ENCODE measurements around the gene MBD3L4.

DNA sequence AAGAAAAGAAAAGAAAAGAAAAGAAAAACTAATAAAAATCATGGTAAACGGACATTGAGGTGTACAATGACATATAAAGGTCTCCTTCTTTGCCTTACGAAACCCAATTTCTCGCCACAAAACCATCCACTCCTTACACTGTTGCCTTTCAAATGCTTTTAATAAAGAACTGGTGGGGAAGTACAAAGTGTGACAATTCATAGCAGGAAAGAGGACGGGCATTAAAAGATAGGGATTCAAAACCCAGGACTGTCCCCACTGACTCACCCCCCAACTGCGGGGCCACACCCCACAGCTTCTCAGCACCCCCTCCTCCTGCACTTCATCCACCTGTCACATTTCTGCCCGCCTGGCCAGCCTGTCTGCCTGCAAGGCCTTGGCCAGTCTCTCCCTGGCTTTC is 21.2 kb downstream of the MBD3L4 start:
- TF ChIP-seq, protein P1, sequence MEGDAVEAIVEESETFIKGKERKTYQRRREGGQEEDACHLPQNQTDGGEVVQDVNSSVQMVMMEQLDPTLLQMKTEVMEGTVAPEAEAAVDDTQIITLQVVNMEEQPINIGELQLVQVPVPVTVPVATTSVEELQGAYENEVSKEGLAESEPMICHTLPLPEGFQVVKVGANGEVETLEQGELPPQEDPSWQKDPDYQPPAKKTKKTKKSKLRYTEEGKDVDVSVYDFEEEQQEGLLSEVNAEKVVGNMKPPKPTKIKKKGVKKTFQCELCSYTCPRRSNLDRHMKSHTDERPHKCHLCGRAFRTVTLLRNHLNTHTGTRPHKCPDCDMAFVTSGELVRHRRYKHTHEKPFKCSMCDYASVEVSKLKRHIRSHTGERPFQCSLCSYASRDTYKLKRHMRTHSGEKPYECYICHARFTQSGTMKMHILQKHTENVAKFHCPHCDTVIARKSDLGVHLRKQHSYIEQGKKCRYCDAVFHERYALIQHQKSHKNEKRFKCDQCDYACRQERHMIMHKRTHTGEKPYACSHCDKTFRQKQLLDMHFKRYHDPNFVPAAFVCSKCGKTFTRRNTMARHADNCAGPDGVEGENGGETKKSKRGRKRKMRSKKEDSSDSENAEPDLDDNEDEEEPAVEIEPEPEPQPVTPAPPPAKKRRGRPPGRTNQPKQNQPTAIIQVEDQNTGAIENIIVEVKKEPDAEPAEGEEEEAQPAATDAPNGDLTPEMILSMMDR (conservative IDR thresholded peaks at IDR 0.05 in 1 of 2, IDR thresholded peaks at IDR 0.05 in 1 of 2; ENCODE audit: extremely low read depth in 1 of 2, insufficient read depth in 1 of 2, low read depth in 1 of 2, low read length in 2 of 2) = no peak
- no peak for TF ChIP-seq EZH2 (IDR thresholded peaks at IDR 0.05; ENCODE audit: borderline replicate concordance, low read length)
